ENCODE measurements around the gene EFNA2.

The EFNA2 gene

DNA sequence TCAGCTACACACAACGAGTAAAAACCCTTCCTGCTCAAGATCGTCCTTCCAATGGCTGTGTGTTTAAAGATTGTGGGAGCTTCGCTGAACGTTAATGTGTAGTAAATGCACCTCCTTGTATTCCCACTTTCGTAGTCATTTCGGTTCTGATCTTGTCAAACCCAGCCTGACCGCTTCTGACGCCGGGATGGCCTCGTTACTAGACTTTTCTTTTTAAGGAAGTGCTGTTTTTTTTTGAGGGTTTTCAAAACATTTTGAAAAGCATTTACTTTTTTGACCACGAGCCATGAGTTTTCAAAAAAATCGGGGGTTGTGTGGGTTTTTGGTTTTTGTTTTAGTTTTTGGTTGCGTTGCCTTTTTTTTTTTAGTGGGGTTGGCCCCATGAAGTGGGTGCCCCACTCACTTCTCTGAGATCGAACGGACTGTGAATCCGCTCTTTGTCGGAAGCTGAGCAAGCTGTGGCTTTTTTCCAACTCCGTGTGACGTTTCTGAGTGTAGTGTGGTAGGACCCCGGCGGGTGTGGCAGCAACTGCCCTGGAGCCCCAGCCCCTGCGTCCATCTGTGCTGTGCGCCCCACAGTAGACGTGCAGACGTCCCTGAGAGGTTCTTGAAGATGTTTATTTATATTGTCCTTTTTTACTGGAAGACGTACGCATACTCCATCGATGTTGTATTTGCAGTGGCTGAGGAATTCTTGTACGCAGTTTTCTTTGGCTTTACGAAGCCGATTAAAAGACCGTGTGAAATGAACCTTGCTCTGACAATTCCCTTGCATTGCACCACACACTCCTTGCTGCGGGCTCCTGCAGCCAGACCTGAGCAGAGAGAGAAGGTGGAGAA, 13.0 kb upstream of the EFNA2 start:
- no peak for DNase-seq

DNA sequence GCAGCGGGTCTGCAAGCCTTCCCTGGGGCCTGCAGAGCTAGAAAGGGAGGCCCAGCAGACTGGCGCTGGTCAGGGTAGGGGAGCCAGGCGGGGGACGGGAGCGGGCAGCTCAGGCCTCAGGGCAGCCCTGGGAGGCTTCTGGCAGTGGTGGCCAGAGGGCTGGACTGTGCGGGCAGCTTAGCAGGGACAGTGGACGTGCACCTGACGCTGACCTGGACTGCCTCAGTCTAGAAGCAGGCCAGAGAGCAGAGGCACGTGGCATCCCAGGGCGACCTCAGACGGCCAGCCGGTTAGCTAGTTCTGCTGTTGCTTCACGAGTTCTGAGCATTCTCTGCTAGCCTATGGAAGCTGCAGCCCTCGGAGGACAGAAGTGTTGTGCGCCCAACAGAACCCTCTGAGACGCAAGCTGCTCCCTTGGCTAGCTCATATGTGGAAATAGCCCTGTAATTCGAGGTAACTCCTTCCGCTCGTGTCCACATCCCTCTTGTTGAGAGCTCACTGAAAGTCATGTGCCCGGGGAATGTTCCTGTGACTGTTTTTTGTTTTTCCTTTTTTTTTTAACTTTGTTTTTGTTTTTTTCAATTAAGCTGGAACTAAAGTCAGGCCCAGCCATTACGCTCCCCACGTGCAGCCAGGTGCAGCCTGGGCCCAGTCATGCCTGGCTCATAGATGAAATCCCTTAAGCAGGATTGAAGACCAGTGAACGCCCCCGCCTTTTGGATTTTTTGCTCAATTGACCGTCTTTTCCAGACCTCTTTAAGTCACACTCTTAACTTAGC, 12.2 kb upstream of the EFNA2 start:
- no peak for DNase-seq

DNA sequence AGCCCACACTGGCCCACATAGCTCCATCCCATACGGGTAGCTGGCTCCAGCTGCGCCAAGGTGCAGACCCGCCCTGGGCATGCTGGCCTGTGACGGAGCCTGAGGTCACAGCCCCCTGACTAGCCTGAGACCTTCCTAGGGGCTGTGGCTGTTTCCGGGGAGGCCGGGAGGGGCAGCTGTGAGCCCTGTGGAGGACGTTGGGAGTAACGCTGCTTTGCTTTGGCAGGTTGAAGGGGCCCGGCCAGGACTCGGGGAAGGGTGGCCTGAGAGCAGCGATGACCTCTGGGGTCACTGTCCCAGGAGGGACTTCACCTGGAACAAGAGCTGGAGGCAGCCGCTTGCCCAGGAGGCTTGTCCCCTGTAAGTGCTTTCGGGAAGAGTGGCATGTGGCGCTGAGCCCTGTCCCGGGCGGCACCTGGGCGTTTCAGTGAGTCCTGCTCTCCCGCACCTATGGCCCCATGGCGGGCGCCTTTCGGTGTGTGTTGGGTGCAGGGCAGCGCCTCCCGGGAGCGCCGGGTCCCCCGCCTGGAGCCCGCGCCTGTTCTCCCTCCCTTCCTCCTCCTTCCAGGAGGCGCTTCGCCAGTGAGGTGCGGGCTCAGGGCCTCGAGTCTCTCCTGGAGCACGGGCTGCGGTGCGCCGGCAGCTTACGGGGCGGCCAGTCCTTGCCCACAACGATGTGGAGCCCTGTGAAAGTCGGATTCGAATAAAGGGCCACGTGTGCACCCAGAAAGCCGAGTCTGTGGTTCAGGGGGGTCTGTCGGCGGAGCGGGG, 11.4 kb upstream of the EFNA2 start:
- DNase-seq: no peak

DNA sequence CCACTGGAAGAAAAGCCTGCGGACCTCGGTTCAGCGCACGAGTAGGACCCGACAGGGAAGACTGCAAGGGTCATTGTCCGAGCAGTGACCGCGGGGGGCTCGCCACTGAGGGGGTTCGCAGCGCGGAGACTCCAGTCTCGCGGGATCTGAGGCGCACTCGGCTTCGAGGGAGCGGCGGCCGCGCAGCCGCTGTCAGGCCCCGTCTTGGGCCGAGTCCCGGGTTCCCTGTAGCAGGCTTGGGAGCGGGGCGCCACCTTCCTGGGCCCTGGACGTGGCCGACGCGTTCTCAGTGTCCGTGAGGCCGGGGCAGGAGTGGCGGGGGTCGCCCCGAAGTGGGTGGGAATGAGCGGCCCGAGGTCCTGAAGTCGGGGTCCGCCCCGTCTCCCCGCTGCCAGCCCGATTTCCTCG, 10.8 kb upstream of the EFNA2 start:
- DNase-seq: no peak

DNA sequence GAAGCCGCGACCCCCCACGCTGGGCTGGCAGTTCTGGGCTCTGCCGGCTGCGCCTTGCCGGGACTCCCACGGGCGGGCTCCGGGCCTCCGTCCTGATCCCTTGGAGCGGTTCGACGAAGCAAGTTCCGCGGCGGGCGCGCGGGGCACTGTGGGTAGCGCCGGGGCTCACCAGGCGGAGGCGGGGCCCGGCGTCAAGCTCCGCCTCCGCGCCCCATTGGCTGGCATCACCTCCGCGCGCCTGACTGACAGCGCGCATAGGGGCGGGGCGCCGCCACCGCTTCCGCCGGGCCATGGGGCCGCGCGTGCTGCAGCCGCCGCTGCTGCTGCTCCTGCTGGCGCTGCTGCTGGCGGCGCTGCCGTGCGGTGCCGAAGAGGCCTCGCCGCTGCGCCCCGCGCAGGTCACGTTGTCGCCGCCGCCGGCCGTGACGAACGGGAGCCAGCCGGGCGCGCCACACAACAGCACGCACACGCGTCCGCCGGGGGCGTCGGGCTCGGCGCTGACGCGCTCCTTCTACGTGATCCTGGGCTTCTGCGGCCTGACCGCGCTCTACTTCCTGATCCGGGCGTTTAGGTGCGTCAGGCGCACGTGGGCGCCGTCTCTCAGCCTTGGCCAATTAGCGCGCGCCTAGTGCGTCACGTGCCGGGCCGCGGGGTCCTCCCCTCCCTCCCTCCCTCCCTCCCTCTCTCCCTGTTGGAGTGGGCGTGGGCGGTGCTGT, 10.3 kb upstream of the EFNA2 start, which contains the start of gene FAM174C:
TSS of gene FAM174C (plus strand) at position 271 of the 716 bp plus-strand sequence. CDS start at position 291, 20 bp downstream.
- DNase-seq: peak; percentile 82

DNA sequence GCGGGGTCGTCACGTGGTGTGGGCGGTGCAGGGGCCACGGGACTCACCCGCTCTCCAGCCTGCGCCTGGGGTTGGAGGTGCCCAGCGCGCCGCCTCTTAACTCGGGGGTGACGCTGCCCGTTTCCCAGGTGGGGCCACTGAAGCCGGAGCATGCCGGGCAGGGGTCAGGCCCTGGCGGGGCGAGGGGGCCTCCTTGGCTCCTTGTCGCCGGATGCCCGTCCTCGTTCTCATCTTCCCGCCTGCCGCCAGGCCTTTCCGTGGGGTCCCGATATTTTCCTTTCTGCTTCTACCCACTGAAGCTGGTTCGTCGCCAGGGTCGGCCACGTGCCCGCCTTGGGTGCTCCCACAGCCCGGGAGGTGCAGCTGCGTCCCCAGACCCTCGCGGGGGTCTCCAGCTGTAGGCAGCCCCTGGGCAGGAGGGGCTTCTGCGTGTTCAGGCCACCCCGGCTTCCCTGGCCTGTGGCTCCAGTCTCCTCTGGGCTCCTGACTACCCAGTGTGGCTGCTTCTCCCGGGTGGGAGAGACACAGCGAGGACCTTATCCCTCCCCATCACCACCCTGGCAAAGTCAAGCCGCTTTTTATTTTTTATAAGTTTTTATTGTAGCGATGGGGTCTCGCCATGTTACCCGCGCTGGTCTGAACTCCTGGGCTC, 9.6 kb upstream of the EFNA2 start:
- no peak for DNase-seq

DNA sequence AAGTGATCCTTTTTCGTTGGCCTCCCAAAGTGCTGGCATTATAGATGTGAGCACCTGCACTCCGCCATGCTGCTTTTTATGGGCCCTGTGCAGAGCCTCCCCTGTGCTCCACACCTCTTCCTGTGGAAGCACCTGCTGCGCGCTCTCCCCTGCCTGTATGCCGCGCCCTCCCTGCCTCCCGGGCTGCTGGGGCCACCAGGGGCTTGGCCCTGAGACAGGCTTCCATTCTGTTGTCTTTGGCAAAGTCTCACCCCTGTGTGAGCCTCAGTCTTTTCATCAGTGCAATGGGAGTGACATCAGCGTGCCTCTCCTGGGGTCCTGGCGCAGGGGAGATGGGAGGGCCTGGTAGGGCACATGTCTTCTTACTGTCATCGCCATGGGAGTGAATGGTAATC, 9.0 kb upstream of the EFNA2 start:
- DNase-seq: no peak

DNA sequence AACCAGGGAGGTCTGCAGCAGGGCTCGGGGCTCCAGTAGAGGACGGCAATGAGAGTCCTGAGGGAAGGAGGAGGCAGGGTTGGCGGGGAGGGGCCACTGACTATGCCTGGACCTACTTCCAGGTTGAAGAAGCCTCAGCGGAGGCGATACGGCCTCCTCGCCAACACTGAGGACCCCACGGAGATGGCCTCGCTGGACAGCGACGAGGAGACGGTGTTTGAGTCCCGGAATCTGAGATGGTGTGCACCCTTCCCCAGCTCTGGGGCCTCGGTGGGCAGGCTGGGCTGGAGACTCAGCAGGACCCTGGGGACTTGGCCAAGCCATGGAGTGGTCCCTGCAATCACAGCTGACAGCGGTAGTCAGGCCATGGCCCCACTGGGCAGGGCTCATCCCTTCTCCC, 8.6 kb upstream of the EFNA2 start:
- no peak for DNase-seq

DNA sequence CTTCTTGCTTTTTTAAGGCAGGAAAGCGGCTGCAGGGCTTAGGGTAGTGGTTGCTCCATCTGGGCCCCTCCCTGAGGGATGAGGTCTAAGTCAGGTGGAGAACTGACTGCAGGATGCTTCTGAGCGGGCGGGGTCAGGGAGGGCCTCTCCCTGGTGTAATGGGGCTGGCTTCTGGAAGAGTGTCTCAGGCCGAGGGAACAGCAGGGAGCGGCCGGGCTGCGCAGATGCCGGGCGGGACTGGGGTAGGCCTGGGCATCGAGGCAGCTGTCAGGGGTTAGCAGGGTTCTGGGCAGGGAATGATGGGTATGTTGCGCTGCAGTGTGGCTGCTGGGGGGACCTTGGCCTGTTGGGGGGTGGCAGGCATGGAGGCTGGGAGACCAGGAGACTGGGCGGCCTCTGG, 7.6 kb upstream of the EFNA2 start:
- DNase-seq: no peak

DNA sequence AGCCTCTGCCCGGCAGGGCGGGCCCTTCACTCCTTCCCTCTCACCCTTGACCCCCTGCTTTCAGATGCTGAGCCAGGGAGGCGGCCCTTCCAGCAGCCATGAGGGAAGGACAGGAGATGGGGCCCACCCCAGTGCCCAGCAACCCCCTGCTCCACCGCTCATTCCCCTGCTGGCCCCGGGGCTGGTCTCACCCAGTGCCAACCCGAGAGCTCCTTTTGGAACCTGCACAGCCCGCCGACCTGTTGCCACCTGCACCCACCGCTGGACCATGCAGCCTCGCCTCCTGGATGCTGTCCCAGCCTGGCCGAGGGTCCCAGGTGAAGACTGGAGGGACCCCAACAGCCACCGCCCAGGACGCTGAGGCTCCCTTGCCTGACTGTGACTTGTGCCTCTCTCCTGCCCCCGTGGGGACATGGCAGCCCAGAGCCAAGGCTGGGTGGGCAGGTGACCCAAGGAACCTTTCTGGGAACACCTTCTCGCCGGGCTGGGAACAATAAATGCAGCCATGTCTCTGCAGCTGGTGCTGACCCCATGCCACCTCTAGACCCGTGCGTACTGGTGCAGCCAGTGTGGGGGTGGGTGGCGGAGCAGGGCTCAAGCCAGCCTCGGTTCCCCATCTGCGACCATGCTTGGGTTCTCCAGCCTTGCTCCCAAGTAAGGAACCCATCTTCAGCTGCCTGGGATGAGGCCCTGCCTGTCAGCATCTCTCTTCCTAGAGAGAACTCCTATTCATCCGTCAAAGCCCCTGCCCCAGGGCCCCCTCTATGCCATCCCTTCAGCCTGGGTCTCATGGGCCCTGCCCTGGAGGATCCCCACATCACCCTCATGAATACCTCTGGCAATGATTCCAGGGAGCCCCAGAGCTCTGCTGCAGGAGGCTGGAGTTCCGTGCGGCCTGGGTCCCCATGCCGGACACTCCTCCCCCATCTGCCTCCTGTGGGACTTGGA, 6.7 kb upstream of the EFNA2 start:
- no peak for DNase-seq

DNA sequence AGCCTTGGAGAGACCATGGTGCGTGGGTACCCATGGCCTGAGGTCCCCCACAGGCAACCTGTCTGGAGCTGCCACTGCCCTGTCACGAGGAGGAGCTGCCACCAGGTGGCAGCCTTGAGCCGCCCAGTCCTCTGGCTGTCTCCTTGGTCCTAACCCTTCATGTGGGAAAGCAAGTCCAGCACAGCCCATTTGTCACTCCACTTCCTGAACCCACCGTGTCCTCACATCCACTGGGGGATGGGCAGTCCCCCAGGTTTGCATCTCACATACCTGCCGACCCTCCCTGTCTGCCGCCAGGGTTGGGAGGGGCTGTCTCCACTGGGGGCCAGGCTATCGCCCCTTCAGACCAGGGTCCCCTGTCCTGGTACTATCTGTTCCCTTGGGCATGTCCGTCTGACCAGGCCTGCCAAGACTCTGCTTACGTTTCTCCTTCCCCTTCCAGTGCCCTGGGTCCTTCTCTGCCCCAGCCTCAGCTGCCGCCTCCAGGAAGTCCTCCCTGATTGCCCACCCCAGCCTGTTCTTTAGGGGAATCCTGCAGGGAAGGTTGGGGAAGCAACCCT, 5.8 kb upstream of the EFNA2 start:
- DNase-seq: no peak

DNA sequence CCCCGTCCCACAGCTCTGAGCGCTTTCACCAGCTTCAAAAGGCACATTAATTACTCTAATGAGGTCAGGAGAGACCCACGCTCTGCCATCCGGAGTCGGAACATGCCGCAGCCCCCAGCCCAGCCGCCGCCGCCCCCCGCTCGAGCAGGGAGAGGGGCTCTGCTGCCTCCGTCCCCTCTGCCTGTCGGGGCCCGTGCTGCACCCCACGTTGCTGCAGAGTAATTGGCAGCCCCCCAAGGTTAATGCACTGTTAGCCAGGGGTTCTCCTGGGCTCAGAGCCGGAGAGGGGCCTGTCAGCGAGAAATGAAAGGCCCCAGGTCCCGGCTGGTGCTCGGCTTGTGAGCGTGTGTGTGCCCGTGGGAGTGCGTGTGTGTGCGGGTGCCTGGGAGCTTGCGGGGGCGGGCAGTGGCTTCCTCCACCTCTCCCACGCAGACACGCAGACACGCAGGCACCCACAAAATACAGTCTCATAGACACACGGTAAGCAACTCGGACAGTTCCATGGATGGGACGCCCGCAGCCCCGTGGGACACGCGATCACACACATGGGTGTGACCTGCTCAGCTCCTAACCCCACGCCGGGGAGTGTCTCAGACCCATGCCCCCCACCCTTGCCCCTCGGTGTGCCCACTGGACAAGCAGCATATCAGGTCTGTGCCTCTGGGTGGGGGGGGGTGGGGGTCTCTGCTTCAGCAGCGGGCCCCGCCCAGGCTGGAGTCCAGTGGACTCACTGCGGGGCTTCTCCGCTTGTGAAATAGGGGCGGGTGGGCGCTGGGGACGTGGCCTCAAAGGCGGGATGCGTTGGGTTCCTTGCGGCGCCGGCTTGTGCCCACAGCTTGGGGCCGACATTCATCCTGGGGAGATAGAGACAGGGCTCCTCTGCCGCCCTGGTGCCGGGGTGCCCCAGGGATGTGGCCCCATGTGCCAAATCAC, 4.8 kb upstream of the EFNA2 start:
- DNase-seq: no peak

DNA sequence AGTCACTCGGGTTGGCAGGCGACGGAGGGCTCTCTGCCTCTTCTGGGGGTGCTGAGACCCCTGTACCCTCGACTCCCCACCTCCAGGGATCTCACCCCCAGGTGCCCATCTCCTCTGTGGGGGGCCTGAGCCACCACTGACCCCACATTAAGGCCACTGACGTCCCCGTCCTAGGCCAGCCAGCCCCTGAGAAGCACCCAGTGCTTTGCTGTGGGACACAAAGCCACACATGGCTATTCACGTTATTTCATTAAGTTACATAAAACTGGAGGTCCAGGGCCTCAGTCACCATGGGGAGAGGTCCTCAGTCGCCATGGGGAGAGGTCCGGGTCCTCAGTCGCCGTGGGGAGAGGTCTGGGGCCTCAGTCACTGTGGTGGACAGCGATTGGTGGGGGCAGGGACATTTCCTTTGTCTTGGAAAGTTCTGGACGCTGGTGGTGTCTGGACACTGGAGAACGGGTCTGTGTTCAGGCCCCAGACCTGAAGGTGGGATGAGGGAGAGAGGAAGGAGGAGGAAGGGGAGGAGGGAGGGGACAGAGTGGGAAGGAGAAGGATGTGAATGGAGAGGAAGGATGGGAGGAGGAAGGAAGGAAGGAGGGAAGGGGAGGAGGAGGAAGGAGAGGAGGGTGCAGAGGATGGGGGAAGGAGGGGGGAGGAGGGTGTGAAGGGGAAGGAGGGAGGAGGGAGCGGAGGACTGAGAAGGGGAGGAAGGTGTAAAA, 3.9 kb upstream of the EFNA2 start:
- no peak for DNase-seq

DNA sequence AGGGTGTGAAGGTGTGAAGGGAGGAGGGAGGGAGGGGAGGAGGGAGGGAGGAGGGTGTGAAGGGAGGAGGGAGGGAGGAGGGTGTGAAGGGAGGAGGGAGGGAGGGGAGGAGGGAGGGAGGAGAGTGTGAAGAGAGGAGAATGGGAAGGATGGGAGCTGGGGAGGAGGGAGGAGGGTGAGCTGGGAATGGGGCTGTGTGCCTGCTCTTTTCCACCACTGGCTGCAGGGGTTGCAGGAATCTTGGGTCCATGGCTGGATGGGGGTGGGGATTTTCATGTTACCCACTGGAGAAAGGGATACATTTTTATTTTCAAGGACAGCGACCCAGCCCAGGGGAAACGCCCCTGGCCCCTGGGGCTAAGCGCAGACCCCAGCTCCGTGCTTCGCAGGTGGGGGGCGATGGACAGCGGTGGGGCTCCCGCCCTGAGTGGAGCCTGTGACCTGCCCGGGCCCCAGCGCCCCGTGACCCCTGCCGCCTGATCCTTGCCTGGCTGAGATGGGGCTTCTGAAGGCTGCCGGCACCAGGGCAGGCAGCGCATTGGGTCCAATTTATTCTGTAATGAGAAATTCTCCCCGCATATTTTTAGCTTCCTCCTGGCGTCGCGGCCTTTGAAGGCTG, 3.0 kb upstream of the EFNA2 start:
- DNase-seq: no peak

DNA sequence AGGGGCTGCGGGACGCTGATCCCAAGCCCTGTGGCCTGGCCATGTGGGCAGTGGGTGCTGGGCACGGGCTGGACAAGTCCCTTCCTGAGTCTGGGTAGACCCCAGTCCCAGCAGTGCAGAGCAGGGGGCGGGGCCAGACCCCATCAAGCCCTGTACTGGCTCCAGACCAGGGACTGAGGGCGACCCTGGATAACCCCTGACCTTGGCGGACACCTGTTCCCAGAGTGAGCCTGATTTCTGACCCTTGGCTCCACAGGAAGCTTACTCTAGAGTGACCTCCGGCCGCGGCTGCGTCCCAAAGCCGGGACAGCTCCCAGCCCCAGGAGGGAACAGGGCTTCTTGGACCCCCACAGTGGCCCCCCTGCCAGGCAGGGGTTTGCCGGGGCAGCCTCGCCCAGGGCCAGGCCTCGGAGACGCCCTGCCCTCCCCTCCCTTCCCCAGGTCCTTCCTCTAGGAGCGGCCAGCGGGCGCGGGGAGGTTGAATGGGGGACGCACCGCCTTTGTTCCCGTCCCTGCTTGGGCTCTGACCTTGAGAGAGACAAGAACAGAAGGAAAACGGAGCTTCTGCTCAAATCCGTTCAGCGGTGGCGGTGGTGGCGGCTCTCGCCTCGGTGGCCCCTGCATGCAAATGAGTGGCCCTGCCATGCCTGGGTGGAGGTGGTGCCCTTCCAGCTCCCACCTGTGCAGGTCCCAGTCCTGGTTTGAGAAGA, 2.3 kb upstream of the EFNA2 start:
- DNase-seq: no peak

DNA sequence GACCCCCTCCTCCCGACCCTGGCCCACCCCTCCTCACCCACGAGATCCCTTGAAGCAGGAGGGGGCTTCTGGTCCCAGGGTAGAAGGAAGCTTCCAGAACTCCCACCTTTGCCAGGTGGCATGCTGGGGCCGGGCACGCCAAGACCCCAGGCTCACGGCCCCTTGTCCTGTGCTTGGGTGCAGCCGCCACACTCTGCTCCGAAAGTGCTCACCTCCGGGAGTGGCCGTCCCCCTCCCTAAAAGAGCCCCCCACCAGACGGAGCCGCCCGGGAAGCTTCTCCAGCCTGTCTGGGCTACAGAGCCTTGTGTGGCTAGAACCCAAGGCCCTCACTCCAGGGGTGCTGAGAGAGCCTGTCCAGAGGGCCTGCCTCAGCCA, 1.8 kb upstream of the EFNA2 start:
- DNase-seq: no peak

DNA sequence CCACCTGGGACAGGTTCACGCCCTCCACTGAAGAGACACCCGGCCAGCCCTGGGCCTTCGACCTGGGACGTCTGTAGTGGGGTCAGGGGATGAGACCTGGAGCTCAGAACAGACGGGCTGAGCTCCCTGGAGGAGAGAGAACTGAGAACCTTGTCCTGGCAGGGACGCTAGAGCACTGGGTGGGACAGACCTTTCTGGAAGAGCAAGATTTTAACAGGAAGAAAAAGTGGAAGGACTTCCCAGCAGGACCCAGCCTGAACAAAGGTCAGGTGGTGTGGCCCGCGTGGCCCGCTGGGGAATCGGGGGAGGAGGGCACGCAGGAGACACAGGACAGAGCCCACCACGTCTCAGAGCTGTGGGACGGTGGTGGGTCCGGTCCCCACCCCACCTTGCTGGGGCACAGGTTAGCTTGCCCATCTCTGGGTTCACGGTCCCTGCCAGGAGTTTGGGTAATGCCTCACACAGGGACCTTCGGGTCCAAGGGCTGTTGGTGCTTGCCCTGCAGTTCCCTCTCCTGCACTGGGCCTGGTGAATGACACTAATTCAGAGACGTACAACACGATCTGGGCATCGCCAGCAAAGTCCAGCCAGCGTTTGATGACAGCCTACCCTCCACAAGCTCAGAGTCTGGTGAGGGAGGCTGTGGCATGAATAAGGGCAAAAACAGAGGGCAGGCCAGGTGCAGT, 1.2 kb upstream of the EFNA2 start:
- DNase-seq: no peak
